ENCODE results near the gene DISP2.

Gene DISP2

GRCh38 chr15:40336744-40337122, 21.3 kb upstream of the DISP2 start:
- H3K4me3 ChIP-seq (ENCODE audit: low read depth, low read length), result no peak overlapping the region

GRCh38 chr15:40337597-40337996, 20.4 kb upstream of the DISP2 start:
- peaks cover 82% of the 10 kb centered on the region for H3K4me1 ChIP-seq (ENCODE audit: control insufficient read depth, insufficient read depth, low read length, unreplicated experiment)
- H3K36me3 ChIP-seq (ENCODE audit: insufficient read depth, low read length), result no peaks in the 10 kb centered on the region
- no peaks in the 10 kb centered on the region for H3K27me3 ChIP-seq (ENCODE audit: insufficient read depth, low read length)
- H2AFZ ChIP-seq (ENCODE audit: low read length, unreplicated experiment), result no peak overlapping the region
- H3K4me3 ChIP-seq (ENCODE audit: low read depth, low read length), result peak overlapping the region; percentile 77; the same call in 1 of the 2 replicates
- peaks cover 28% of the 10 kb centered on the region for H3K79me2 ChIP-seq (ENCODE audit: control insufficient read depth, insufficient read depth, low read length, unreplicated experiment)
- no peak overlapping the region; the same call in 1 of the 2 replicates for H3K27ac ChIP-seq (ENCODE audit: low read depth, low read length)

More at GRCh38 chr15:40336744-40337122, 21.3 kb upstream of the DISP2 start:
- no peaks in the 10 kb centered on the region for H3K27me3 ChIP-seq (ENCODE audit: insufficient read depth, low read length)
- H2AFZ ChIP-seq (ENCODE audit: low read length, unreplicated experiment), result no peak overlapping the region
- peaks cover 75% of the 10 kb centered on the region for H3K4me1 ChIP-seq (ENCODE audit: control insufficient read depth, insufficient read depth, low read length, unreplicated experiment)
- H3K36me3 ChIP-seq (ENCODE audit: insufficient read depth, low read length), result no peaks in the 10 kb centered on the region
- H3K79me2 ChIP-seq (ENCODE audit: control insufficient read depth, insufficient read depth, low read length, unreplicated experiment), result peaks cover 28% of the 10 kb centered on the region
- no peak overlapping the region for H3K27ac ChIP-seq (ENCODE audit: low read depth, low read length)

GRCh38 chr15:40338041-40338657, 19.9 kb upstream of the DISP2 start:
- H3K27ac ChIP-seq (ENCODE audit: low read depth, low read length), result peak overlapping the region; percentile 95
- peak overlapping the region; percentile 77 for H3K4me3 ChIP-seq (ENCODE audit: low read depth, low read length)
- no peak overlapping the region for H2AFZ ChIP-seq (ENCODE audit: low read length, unreplicated experiment)
- peaks cover 87% of the 10 kb centered on the region for H3K4me1 ChIP-seq (ENCODE audit: control insufficient read depth, insufficient read depth, low read length, unreplicated experiment)
- peaks cover 28% of the 10 kb centered on the region for H3K79me2 ChIP-seq (ENCODE audit: control insufficient read depth, insufficient read depth, low read length, unreplicated experiment)
- H3K27me3 ChIP-seq (ENCODE audit: insufficient read depth, low read length), result no peaks in the 10 kb centered on the region
- H3K36me3 ChIP-seq (ENCODE audit: insufficient read depth, low read length), result no peaks in the 10 kb centered on the region

- H3K4me1 ChIP-seq (ENCODE audit: control insufficient read depth, insufficient read depth, low read length, unreplicated experiment), result peaks cover 91% of the 10 kb centered on the region
- H3K4me3 ChIP-seq (ENCODE audit: low read depth, low read length), result peak overlapping the region; percentile 77
- peak overlapping the region; percentile 95 for H3K27ac ChIP-seq (ENCODE audit: low read depth, low read length)
- no peaks in the 10 kb centered on the region for H3K36me3 ChIP-seq (ENCODE audit: insufficient read depth, low read length)
- no peaks in the 10 kb centered on the region for H3K27me3 ChIP-seq (ENCODE audit: insufficient read depth, low read length)
- H2AFZ ChIP-seq (ENCODE audit: low read length, unreplicated experiment), result no peak overlapping the region
- peaks cover 28% of the 10 kb centered on the region for H3K79me2 ChIP-seq (ENCODE audit: control insufficient read depth, insufficient read depth, low read length, unreplicated experiment)
Measured at GRCh38 chr15:40338921-40339620, 18.9 kb upstream of the DISP2 start.

- H3K4me1 ChIP-seq (ENCODE audit: control insufficient read depth, insufficient read depth, low read length, unreplicated experiment), result peaks cover 90% of the 10 kb centered on the region
Measured at GRCh38 chr15:40339621-40339945, 18.4 kb upstream of the DISP2 start.

GRCh38 chr15:40340038-40340739, 17.8 kb upstream of the DISP2 start:
- H3K27me3 ChIP-seq (ENCODE audit: insufficient read depth, low read length), result no peaks in the 10 kb centered on the region
- peaks cover 28% of the 10 kb centered on the region for H3K79me2 ChIP-seq (ENCODE audit: control insufficient read depth, insufficient read depth, low read length, unreplicated experiment)
- peak overlapping the region; percentile 77 for H3K4me3 ChIP-seq (ENCODE audit: low read depth, low read length)
- H3K27ac ChIP-seq (ENCODE audit: low read depth, low read length), result peak overlapping the region; percentile 95
- H3K36me3 ChIP-seq (ENCODE audit: insufficient read depth, low read length), result no peaks in the 10 kb centered on the region
- peaks cover 90% of the 10 kb centered on the region for H3K4me1 ChIP-seq (ENCODE audit: control insufficient read depth, insufficient read depth, low read length, unreplicated experiment)
- H2AFZ ChIP-seq (ENCODE audit: low read length, unreplicated experiment), result no peak overlapping the region

More at GRCh38 chr15:40339621-40339945, 18.4 kb upstream of the DISP2 start:
- no peaks in the 10 kb centered on the region for H3K27me3 ChIP-seq (ENCODE audit: insufficient read depth, low read length)
- peaks cover 28% of the 10 kb centered on the region for H3K79me2 ChIP-seq (ENCODE audit: control insufficient read depth, insufficient read depth, low read length, unreplicated experiment)
- peak overlapping the region; percentile 95 for H3K27ac ChIP-seq (ENCODE audit: low read depth, low read length)
- H3K4me3 ChIP-seq (ENCODE audit: low read depth, low read length), result peak overlapping the region; percentile 77
- H2AFZ ChIP-seq (ENCODE audit: low read length, unreplicated experiment), result no peak overlapping the region
- H3K36me3 ChIP-seq (ENCODE audit: insufficient read depth, low read length), result no peaks in the 10 kb centered on the region

- Histone ChIP-seq H2AFZ (ENCODE audit: low read length, unreplicated experiment) (no peak within 1 kb of the TSS), H3K4me3 (ENCODE audit: low read depth, low read length) (peak within 1 kb of the TSS; percentile 77), H3K27ac (ENCODE audit: low read depth, low read length) (peak within 1 kb of the TSS; percentile 95), H3K36me3 (ENCODE audit: insufficient read depth, low read length) (no peaks in the 10 kb centered on the region), H3K4me1 (ENCODE audit: control insufficient read depth, insufficient read depth, low read length, unreplicated experiment) (peaks cover 84% of the 10 kb centered on the region), H3K27me3 (ENCODE audit: insufficient read depth, low read length) (no peaks in the 10 kb centered on the region), H3K79me2 (ENCODE audit: control insufficient read depth, insufficient read depth, low read length, unreplicated experiment) (peaks cover 28% of the 10 kb centered on the region)
Measured at GRCh38 chr15:40340740-40341400, 17.1 kb upstream of the DISP2 start, which contains the start of gene CCDC9B. Gene CCDC9B (minus strand): TSS chr15:40340939. CDS start chr15:40340819, 120 bp downstream.

GRCh38 chr15:40342416-40343320, 15.4 kb upstream of the DISP2 start:
- Histone ChIP-seq H3K36me3 (ENCODE audit: insufficient read depth, low read length) (no peaks in the 10 kb centered on the region), H2AFZ (ENCODE audit: low read length, unreplicated experiment) (peak overlapping the region; percentile 48), H3K4me3 (ENCODE audit: low read depth, low read length) (no peak overlapping the region), H3K79me2 (ENCODE audit: control insufficient read depth, insufficient read depth, low read length, unreplicated experiment) (peaks cover 23% of the 10 kb centered on the region), H3K27me3 (ENCODE audit: insufficient read depth, low read length) (no peaks in the 10 kb centered on the region), H3K27ac (ENCODE audit: low read depth, low read length) (peak overlapping the region; percentile 91), H3K4me1 (ENCODE audit: control insufficient read depth, insufficient read depth, low read length, unreplicated experiment) (peaks cover 69% of the 10 kb centered on the region)

- Histone ChIP-seq H3K4me3 (ENCODE audit: low read depth, low read length) (no peak overlapping the region), H3K4me1 (ENCODE audit: control insufficient read depth, insufficient read depth, low read length, unreplicated experiment) (peaks cover 61% of the 10 kb centered on the region), H2AFZ (ENCODE audit: low read length, unreplicated experiment) (peak overlapping the region; percentile 48), H3K36me3 (ENCODE audit: insufficient read depth, low read length) (no peaks in the 10 kb centered on the region), H3K27me3 (ENCODE audit: insufficient read depth, low read length) (no peaks in the 10 kb centered on the region), H3K79me2 (ENCODE audit: control insufficient read depth, insufficient read depth, low read length, unreplicated experiment) (peaks cover 16% of the 10 kb centered on the region), H3K27ac (ENCODE audit: low read depth, low read length) (peak overlapping the region; percentile 91)
Measured at GRCh38 chr15:40343512-40343911, 14.5 kb upstream of the DISP2 start.

Data from ACC112 (cell line).